Thymus (tissue), 11 donors: Measurements from ENCODE around the gene KCNJ14. TPM values are rescaled to one million over a fixed set of nuclear protein-coding genes. Genes with fewer than 3 reads are reported as not detected.

Experiments
- DNase-seq, 9 donors: peaks; one replicate each; pipeline ENCODE4 v3.0.0-alpha.2; 2013; ENCODE audit warnings: low spot score in 9 of 9, low read depth in 6 of 9, missing footprints in 1 of 9
- H3K27ac ChIP-seq, 2 donors: one replicate each; pipeline ENCODE4 v1.5.1; 2013; ENCODE audit warnings: control low read depth in 1 of 2, low read depth in 1 of 2, low read length in 1 of 2, mild to moderate bottlenecking in 1 of 2, moderate library complexity in 1 of 2
- H3K27me3 ChIP-seq, 2 donors: one replicate each; pipeline ENCODE4 v1.5.1; 2013; ENCODE audit warnings: low read length in 1 of 2; ENCODE audit not compliant: control insufficient read depth in 2 of 2, insufficient read depth in 1 of 2
- H3K36me3 ChIP-seq, 2 donors: one replicate each; pipeline ENCODE4 v1.5.1; 2013; ENCODE audit warnings: low read length in 1 of 2, mild to moderate bottlenecking in 1 of 2, moderate library complexity in 1 of 2; ENCODE audit not compliant: control insufficient read depth in 2 of 2, insufficient read depth in 2 of 2
- H3K4me1 ChIP-seq, 2 donors: one replicate each; pipeline ENCODE4 v1.5.1; 2013; ENCODE audit warnings: low read length in 2 of 2; ENCODE audit not compliant: control insufficient read depth in 2 of 2, insufficient read depth in 2 of 2
- H3K4me3 ChIP-seq, 2 donors: one replicate each; pipeline ENCODE4 v1.5.1; 2013; ENCODE audit warnings: low read length in 2 of 2, control low read depth in 1 of 2, mild to moderate bottlenecking in 1 of 2
- H3K9me3 ChIP-seq, 2 donors: one replicate each; pipeline ENCODE4 v1.5.1; 2013; ENCODE audit warnings: low read length in 1 of 2, mild to moderate bottlenecking in 1 of 2; ENCODE audit not compliant: control insufficient read depth in 2 of 2, insufficient read depth in 1 of 2
- WGBS: extraction: QIAGEN DNeasy Blood & Tissue Kit; methylation state at CpG from one replicate; pipeline ENCODE4 v1.1.7; 2013; 5-methylcytosine and 5-hydroxymethylcytosine counted together
- polyA plus RNA-seq: library from polyadenylated mRNA; stranded (reverse); fragments of 200-250 nt; gene quantifications from one replicate; pipeline ENCODE4 v1.2.3, GENCODE V29; 2013
- total RNA-seq: library from RNA; stranded (reverse); fragments of 120-200 nt; gene quantifications from one replicate; pipeline ENCODE4 v1.2.4, GENCODE V29; 2013
- donor health status: healthy.

The KCNJ14 gene
- total and polyA plus RNA-seq, 2 donors = 0.19 to 0.78 TPM

- 27% methylated on average over 19 of the region's 19 CpGs for WGBS
- H3K4me1 ChIP-seq = peaks cover 14 to 29% of the 10 kb centered on the region in 2 donors
Measured at GRCh38 chr19:48489608-48490216, 34.3 kb downstream of the KCNJ14 start.

DNA sequence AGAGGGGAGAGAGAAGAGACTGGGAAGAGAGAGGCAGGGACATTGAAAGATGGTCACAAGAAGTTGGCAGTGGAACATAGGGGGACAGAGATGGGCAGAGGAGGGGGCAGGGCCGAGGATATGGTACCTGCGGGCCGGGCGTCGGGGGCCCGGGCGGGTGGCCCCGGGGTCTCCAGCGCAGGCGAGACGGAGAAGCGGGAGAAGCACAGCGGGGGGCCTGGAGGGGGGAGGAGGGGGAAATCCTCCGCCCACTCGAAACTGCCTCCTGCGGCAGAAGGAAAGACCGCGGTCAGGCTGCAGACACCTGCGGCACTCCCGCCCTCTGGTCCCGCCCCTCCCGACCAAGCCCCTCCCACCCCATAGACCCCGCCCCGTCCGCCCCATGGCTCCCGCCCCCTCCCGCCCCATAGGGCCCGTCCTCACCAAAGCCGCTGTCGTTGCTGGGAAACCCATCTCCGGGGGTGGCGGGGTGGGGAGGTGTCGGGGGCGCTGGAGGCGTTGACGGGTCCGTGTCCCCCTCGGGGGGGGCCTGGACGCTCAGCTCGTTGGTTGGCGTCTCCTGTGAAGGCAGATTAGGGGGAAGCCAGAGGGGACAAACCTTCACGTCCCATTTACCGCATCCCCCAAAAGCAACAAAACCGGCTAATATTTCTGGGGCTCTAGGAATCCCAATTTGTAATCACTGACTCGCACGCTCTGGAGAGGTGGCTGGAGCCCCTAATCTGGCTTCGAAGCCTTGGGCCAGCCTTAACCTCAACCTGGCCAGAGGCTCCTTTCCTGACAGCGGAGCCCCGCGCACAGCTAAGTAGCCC is 35.8 kb downstream of the KCNJ14 start:
- Histone ChIP-seq H3K27ac (no peak overlapping the region), H3K4me3 (peak overlapping the region in 1 of 2 donors; percentile 25), H3K27me3 (peaks cover 52 to 80% of the 10 kb centered on the region in 2 donors), H3K4me1 (peaks cover 14 to 29% of the 10 kb centered on the region in 2 donors), H3K9me3 (peaks cover 0 to 14% of the 10 kb centered on the region in 2 donors), H3K36me3 (no peaks in the 10 kb centered on the region)
- DNase-seq = peak in 3 of 9 donors; percentile 49 to 65 (median 50)
- 6% methylated on average over 50 of the region's 50 CpGs for WGBS

More at GRCh38 chr19:48489608-48490216, 34.3 kb downstream of the KCNJ14 start:
- Histone ChIP-seq H3K4me3 (no peak overlapping the region), H3K27me3 (peaks cover 40 to 66% of the 10 kb centered on the region in 2 donors), H3K9me3 (peaks cover 0 to 14% of the 10 kb centered on the region in 2 donors), H3K36me3 (no peaks in the 10 kb centered on the region), H3K27ac (no peak overlapping the region)
- DNase-seq = peak in 3 of 9 donors; percentile 63 to 78 (median 70)

- WGBS = 37% methylated on average over 10 of the region's 10 CpGs
- DNase-seq = no peak
- no peak overlapping the region for H3K4me3 ChIP-seq
- H3K9me3 ChIP-seq = peaks cover 0 to 14% of the 10 kb centered on the region in 2 donors
- no peaks in the 10 kb centered on the region for H3K36me3 ChIP-seq
- H3K27ac ChIP-seq = no peak overlapping the region
- H3K4me1 ChIP-seq = peaks cover 14 to 29% of the 10 kb centered on the region in 2 donors
- peaks cover 52 to 85% of the 10 kb centered on the region in 2 donors for H3K27me3 ChIP-seq
Measured at GRCh38 chr19:48491793-48492123, 36.4 kb downstream of the KCNJ14 start.

DNA sequence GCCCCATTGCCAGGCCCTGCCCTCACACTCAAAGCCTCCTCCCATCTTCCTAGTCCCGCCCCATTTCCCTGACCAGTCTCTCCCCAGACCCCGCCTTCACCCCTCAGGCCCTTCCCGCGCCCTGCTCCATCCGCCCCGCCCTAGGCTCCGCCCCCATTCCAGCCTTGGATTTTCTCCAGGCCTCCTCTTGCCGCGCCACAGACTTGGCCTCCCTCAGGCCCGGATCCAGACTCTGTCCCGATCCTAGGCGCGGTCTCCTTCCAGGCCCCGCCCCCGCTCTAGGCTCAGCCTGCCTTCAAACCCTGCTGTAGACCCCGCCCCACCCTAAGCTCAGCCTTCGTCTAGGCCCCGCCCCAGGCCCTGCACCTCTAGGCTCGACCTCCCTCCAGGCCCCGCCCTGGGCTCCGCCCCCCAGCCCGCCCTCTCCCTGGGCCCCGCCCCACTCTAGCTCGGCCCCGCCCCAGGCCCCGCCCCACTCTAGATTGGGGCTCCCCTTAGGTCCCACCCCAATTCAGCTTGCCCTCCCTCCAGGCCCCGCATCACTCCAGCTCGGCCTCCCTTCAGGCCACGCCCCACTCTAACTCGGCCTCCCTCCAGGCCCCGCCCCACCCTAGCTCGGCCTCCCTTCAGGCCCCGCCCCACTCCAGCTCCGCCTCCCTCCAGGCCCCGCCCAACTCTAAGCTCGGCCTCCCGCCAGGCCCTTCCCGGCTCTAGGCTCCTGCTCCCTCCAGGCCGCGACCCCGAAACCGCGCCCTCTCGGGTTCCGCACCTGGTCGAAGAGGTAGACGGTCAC is 37.7 kb downstream of the KCNJ14 start:
- no peaks in the 10 kb centered on the region for H3K36me3 ChIP-seq
- H3K4me3 ChIP-seq = peak overlapping the region; percentile 17 to 51
- peaks cover 60 to 88% of the 10 kb centered on the region in 2 donors for H3K27me3 ChIP-seq
- peaks cover 0 to 14% of the 10 kb centered on the region in 2 donors for H3K9me3 ChIP-seq
- 5% methylated on average over 47 of the region's 47 CpGs for WGBS
- DNase-seq = peak in 3 of 9 donors; percentile 55 to 68 (median 56)
- peak overlapping the region in 1 of 2 donors; percentile 52 for H3K27ac ChIP-seq
- peaks cover 14 to 29% of the 10 kb centered on the region in 2 donors for H3K4me1 ChIP-seq

GRCh38 chr19:48493718-48494401 is 38.5 kb downstream of the KCNJ14 start:
- no peak for DNase-seq
- H3K4me3 ChIP-seq = peak overlapping the region; percentile 17 to 51

DNA sequence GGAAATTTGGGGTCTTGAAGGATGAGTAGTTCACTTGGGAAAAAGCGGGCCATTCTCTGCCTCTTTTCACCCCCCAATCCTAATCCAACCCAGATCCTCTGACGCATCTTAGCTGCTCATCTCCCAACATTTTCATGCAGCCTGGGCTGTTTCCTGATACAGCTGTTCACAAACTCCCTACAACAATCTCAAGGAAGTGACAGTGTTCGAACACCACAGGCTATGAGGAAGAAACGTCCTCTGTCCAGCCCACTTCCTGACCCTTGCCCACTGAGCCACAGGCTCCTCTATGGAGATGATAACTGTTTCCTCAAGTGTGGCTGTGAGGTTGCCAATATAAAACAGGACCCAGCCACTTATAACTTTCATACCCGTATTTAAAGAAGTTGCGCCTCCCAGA is 40.0 kb downstream of the KCNJ14 start:
- Histone ChIP-seq H3K4me3 (no peak overlapping the region), H3K27me3 (peaks cover 57 to 90% of the 10 kb centered on the region in 2 donors), H3K9me3 (peaks cover 0 to 14% of the 10 kb centered on the region in 2 donors), H3K4me1 (peaks cover 14 to 22% of the 10 kb centered on the region in 2 donors), H3K27ac (no peak overlapping the region), H3K36me3 (no peaks in the 10 kb centered on the region)
- no peak for DNase-seq
- WGBS = 63% methylated on average over 6 of the region's 6 CpGs

More at GRCh38 chr19:48493718-48494401, 38.5 kb downstream of the KCNJ14 start:
- H3K27me3 ChIP-seq = peaks cover 60 to 89% of the 10 kb centered on the region in 2 donors
- no peaks in the 10 kb centered on the region for H3K36me3 ChIP-seq
- peaks cover 14 to 29% of the 10 kb centered on the region in 2 donors for H3K4me1 ChIP-seq
- WGBS = 6% methylated on average over 70 of the region's 70 CpGs
- peaks cover 0 to 14% of the 10 kb centered on the region in 2 donors for H3K9me3 ChIP-seq
- H3K27ac ChIP-seq = peak overlapping the region in 1 of 2 donors; percentile 52

GRCh38 chr19:48496959-48497727 is 41.8 kb downstream of the KCNJ14 start:
- peaks cover 0 to 15% of the 10 kb centered on the region in 2 donors for H3K9me3 ChIP-seq
- DNase-seq = no peak
- 88% methylated on average over 45 of the region's 45 CpGs for WGBS
- no peak overlapping the region for H3K27ac ChIP-seq
- H3K4me3 ChIP-seq = no peak overlapping the region
- peaks cover 48 to 88% of the 10 kb centered on the region in 2 donors for H3K27me3 ChIP-seq
- no peaks in the 10 kb centered on the region for H3K36me3 ChIP-seq
- peaks cover 2 to 22% of the 10 kb centered on the region in 2 donors for H3K4me1 ChIP-seq
